Activated CD4-positive, alpha-beta T cell treated with anti-CD3 and anti-CD28 coated beads, Interleukin-2, amount 50 U/mL, for 1 hour (primary cell): ENCODE data around the gene SLCO4A1.

Experiments used
- DNase-seq: peaks from one replicate; pipeline ENCODE4 v3.0.0-alpha.2; 2020

Gene SLCO4A1, protein sequence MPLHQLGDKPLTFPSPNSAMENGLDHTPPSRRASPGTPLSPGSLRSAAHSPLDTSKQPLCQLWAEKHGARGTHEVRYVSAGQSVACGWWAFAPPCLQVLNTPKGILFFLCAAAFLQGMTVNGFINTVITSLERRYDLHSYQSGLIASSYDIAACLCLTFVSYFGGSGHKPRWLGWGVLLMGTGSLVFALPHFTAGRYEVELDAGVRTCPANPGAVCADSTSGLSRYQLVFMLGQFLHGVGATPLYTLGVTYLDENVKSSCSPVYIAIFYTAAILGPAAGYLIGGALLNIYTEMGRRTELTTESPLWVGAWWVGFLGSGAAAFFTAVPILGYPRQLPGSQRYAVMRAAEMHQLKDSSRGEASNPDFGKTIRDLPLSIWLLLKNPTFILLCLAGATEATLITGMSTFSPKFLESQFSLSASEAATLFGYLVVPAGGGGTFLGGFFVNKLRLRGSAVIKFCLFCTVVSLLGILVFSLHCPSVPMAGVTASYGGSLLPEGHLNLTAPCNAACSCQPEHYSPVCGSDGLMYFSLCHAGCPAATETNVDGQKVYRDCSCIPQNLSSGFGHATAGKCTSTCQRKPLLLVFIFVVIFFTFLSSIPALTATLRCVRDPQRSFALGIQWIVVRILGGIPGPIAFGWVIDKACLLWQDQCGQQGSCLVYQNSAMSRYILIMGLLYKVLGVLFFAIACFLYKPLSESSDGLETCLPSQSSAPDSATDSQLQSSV

DNA sequence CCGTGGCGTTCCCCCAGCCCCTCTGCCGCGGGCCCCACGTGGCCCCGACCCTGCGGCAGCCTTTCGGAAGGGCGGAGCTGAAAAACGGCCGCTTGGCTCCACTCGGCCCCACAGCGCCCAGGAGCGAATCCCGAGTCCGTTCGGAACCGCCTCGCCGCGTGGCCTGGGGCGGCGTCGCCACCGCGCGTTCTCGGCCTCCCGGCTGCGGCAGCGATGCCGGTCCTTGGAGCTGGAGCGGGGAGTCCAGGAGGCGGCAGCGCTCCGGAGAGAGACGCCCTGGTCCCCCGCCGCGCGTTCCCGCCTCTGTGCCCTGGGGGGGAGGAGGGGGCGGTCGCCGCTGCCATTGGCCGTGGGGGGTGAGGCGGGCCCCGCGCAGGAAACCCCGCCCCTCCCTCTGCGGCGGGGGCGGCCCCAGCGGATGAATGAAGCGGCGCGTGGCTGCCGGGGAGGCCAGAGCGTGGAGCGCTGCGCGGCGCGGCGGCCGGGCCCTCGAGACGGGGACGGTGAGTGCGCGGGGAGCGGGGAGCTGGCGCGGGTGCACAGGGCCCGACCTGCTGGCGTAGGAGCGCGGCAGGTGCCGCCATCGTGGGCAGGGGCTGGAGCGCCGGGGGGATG lies at the start of gene SLCO4A1:
SLCO4A1 (plus strand) TSS at position 453 of the 615 bp plus-strand sequence. CDS start 13,952 bp downstream, outside the sequence.
- DNase-seq = peak; percentile 81

DNA sequence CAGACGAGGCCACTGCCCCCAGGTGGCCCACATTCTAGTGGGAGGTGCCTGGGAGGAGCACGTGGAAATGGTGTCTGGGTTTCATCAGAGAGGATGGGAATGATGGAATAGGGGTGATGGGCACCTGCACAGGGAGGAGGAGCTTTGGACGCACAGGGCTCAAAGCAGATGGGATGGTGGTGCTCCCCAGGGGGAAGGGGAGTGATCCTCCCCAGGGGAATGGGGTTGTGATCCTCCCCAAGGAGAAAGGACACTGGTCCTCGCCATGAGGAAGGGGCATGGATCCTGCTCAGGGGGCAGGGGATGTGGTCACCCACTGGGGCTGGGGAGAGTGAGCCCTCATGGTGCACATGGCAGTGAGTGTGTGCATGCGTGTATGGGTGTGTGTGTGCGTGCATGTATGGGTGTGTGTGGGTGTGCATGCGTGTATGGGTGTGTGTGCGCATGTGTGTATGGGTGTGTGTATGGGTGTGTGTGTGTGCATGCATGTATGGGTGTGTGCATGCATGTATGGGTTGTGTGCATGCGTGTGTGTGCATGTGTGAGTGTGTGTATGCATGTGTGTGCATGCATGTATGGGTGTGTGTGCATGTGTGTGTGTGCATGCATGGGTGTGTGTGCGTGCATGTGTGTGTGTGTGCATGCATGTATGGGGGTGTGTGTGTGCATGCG lies 49.7 kb upstream of the SLCO4A1 start:
- DNase-seq = no peak

DNA sequence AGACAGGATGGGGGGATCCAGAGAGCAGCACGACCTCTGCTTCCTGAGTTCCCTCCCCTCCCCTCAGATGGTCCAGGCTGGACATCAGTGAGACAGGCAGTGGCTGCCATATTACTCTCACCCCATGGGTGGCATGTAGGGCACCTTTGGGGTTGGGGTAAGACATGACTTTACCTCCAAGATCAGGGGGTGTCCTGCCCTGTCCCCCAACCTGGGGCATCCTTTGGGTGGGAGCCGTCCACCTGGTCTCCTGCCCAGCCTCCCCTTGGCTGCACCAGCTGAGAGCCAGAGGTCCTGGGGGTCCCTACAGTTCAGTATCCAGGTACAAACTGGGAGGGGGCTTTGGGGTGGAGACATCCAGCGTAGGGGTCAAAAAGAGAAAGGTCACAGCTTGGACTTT lies 48.7 kb upstream of the SLCO4A1 start:
- DNase-seq = no peak

DNA sequence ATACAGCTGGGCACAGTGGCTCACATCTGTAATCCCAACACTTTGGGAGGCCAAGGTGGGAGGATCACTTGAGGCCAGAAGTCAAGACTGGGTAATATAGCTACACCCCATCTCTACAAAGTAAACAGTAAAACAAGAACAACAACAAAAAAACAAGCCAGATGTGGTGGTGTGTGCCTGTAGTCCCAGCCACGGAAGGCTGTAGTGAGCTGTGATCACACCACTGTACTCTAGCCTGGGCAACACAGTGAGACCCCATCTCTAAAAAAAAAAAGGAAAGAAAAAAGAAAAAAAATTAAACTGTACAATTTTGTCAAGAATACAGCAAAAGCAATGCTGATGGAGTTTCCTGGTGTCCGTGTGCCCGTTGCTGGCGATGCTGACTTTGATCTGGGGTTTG lies 47.2 kb upstream of the SLCO4A1 start:
- DNase-seq = no peak

DNA sequence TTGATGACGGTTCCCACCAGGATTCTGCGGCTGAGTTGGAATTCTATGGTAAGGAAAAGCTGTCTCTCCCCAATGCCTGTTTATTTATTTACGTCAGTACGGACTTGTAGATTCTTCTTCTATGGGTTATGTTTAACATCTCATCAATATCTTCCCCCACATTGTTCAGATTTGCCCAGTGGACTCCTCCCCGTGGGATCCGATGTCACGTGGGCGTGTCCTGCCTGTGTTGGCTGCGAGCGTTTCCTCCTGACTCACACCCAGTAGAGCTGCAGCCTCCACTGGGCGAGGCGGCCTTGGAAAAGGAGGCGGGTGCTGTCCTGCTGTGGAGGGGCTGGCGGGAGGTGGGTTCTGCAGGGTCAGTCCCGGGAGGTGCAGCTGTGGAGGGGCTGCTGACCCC lies 46.8 kb upstream of the SLCO4A1 start:
- no peak for DNase-seq

DNA sequence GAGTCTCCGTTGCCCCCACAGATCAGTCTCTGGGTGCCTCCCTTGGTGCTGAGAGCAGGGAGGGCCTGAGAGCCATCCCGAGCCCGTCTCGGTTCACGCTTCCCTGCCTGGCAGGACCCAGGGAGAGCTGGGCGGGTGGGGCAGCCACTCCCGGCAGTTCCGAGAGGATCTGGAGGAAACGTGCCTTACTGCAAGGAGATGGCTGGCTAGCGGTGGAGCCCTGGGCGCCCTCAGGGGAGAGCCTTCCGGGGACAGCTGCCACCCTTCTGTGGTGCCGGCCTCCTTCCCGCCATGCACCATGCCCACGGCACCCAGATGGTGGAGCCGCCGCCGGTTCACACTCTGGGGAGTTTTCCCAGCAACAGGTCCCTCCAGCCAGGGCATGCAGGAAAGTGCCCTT lies 45.8 kb upstream of the SLCO4A1 start:
- DNase-seq = no peak

DNA sequence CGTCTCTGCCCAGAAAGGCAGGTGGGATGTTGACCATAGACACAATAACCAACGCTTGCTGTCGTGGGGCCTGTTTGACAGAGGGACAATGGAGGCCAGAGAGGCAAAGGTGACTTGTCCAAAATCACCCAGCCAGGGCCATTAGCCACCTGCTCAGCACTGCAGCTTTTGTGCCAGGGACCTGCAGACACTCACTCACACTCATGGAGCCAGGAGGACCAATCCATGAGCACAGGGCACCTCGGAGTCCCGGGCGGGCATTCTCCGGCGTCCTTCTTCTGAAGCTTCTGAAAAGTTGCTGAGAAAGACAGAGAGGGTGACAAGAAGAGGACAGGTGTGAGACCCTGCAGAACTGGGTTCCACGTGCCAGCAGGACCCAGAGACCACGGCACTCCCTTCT lies 45.4 kb upstream of the SLCO4A1 start:
- no peak for DNase-seq

DNA sequence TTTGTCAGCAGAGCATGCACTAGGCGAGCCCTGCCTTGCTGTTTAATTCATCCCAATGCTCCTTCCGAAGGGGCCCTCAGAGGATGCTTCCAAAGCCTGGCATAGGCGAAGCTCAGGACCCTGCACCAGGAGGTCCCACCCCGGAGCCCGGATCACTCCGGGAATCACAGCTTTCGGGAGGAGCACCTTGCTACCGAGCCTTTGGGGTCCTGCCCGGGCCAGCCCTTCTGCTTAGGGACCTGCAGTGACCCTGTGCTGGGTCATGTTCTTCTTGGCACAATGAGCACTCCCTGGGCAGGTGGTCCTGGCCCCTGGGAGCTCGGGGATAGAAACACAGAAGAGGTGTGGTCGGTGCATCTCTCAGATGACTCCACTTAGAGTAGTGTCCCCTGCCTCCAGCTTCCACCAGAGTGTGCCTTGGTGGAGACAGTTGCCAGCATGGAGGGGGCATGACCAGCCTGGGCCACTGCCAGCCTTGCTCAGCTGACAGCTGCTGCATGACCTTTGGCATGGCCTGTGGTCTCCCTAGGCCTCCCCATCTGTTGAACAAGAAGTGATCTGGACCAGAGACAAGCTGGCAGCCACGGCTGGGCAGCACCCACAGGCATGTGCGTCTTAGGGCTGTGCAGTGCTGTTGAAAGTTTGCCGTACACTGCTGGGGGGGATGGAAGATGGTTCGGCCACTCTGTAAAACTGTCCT lies 44.7 kb upstream of the SLCO4A1 start:
- DNase-seq = no peak

DNA sequence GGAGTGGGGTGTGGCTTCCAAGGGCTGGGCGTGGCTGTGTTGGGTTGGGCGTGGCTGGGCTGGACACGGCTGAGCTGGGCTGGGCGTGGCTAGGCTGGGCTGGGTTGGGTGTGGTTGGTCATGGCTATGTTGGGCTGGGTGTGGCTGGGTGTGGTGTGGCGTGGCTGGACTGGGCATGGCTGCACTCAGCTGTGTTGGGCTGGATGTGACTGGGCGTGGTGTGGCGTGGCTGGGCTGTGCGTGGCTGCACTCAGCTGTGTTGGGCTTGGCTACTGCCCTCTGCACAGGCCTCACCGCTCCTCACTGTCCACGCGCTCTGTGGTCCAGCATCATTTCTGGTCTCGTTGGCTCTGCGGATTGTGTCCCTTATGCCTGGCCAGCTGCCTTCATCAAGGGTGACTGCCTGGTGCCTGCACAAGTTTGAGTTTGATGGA lies 43.5 kb upstream of the SLCO4A1 start:
- no peak for DNase-seq

DNA sequence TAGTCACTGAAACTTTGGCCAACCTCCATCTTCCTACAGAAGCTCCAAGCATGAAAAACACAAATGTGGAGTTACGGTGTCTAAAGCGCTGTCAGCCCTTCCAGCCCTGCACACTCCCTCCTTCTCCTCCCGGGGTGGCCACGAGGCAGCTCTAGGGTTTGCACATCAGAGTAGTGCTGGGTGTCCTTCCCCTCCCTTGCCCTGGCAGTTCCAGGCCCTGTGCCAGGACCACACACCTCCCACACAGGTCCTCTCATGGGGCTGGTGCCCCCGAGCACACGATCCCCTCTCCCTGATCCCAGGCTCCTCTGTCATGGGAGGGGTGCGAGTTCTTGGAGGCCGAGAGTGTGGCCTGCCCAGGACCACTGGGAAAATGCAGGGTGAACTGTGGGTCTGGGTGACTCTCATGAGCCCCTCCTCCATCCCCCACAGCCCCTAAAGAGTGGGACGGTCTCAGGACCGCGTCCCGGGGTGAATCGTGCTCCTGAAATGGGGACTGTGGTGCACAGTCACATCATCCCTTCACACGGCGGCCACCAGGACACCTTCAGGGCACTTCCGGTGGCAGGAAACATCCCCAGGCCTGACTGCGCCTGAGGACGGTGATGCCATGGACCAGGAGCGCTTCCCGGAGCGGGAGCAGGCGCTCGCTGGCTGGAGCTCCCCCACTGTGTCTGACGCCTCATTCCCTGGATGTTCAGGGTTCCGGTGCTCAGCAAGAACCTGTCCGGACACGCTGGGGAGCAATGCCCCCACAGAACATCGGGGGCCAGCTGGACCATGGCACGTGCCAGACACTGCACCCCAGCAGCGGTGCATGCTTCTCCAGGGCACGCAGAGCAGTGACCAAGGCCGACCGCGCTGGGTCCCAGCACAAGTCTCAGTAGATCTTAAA lies 42.8 kb upstream of the SLCO4A1 start:
- no peak for DNase-seq

DNA sequence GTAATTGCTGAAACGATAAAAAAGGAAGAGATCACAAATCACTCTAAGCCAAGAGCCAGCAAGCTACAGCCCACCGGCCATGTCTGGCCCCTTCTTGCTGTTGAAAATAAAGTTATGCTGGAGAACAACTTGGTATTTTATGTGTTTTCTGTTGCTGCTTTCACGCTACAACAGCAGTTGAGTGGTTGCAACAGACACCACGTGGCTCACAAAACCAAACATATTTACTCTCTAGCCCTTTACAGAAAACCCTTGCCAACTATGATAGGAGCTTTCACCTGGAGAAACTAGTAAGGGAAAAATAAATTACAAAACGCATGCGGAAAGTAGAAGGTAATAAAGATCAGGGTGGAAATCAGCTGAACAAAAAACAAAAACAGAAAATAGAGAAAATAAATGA lies 41.1 kb upstream of the SLCO4A1 start:
- DNase-seq = no peak

DNA sequence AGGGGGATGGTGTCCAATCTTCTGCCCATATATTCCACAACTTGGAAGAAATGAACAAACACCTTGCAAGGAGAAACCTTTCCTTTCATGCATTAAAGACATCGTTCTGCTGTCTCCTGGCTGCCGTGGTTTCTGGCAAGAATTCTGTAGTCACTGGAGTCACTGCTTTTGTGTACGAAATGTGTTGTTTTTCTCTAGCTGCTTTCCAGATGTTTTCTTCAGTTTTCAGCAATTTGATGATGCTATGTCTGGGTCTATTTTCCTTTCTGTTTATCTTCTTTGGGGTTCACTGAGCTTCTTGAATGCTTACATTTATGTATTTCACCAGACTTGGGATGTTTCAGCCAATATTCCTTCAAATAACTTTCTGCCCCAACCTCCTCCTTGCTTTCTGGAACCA lies 40.6 kb upstream of the SLCO4A1 start:
- DNase-seq = no peak

DNA sequence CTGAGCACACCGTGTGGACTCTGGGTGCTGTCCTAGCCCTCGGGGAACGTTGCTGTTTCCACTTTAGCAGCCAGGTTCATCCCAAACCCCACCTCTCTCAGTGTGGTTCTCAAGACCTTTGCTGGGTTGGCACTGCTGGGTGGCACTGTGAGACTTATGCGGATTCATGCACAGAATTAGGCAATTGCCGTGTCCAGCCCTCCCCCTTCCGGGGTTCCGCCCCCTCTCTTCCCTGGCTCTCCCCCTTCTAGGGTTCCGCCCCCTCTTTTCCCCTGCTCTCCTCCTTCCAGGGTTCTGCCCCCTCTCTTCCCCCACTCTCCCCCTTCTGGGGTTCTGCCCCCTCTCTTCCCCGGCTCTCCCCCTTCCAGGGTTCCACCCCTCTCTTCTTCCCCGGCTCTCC lies 39.8 kb upstream of the SLCO4A1 start:
- DNase-seq = no peak

DNA sequence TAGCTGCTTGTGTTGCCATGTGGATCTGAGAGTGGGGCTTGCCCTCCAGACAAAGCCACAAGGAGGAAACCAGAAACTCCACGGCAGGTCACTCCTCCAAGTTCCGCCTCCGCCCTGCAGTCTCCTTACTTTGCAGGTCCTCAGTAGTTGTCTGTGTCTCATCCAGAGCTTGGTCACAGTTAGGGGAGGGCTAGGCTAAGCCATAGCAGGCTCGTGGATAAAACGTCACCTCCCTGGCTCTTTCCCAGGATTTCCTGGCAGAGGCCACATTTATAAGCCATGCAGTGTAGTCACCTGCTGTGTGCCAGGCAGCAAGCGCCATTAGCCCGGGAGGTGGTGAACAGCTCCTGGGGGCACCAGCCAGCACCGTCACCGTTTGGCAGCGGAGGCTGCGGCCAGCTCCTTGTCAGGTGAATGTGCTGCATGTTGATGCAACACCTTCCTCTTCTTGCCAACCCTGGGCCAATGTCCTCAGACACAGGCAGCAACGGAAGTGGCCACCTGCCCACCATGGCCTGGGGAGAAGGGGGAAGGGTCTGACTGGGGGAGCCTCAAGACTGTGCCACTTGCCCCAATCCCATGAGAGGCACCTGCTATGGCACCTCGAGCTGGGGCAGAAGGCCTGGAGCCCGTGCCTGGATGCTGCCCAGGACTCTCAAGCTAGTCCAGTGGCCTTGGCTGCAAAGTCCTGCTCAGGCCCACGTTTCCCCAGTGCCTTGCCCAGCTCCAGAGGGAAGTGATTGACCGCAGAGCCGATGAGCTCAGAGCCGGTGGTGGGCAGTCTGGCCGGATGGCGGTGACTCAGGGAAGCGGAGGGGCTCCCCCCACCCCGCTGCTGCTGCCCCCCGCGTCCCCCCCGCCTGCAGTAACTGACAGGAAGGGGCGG lies 39.0 kb upstream of the SLCO4A1 start:
- DNase-seq = peak; percentile 16

DNA sequence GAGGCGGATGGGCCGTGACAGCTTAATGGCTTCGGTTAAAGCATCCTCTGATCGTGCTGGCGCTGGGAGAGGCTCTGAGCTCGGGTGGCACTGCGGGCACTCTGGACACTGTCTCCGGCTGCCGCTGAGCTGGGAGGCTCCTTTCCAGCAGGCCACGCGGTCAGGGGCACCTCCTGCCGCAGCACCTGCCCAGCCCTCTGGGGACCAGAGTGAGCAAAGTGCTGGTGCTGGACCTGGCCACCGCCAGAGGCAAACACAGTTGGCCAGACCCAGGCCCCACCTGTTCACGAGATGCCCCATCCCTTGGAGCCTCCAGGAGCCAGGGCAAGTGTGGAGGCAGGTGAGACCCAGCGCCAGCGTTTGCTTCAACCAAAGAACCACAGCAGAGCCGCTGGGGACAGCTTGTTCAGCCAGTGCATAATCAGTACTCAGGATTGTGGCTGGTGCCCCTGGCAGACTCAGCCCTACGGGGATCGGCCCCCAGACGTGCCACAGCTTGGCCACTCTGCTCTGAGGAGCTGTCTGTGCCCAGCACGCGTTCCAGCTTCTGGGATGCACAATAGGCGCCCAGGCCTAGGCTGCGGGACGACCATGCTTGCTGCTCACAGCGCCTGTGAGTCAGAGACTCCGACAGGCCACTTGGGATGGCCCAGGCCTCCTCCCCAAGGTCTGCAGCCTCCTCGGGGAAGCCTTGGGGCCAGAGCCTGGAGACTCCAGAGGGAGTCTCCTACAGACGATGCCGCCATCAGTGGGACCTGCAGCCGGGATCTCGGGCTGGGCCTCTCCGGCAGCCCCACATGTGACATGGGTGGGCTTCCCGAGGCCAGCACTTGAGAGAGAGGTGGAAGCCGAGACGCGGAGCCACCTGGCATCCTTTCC lies 38.2 kb upstream of the SLCO4A1 start:
- no peak for DNase-seq

DNA sequence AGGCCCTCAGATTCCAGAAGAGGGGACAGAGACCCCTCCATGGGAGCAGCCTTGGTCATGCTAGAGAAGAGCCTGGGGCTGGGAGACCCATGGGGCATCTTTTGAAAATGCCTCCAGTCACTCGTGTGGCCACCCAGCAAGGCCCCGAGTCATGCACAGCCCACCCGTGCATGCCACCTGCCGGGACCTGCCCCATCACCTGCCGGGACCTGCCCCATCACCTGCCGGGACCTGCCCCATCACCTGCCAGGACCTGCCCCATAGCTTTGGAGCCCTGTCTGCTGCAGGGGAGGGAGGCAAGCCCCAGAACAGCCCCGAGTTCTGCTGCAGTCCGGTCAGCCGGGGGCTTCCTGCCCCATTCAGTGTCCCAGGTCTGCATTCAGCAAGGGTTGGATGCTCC lies 37.5 kb upstream of the SLCO4A1 start:
- no peak for DNase-seq

DNA sequence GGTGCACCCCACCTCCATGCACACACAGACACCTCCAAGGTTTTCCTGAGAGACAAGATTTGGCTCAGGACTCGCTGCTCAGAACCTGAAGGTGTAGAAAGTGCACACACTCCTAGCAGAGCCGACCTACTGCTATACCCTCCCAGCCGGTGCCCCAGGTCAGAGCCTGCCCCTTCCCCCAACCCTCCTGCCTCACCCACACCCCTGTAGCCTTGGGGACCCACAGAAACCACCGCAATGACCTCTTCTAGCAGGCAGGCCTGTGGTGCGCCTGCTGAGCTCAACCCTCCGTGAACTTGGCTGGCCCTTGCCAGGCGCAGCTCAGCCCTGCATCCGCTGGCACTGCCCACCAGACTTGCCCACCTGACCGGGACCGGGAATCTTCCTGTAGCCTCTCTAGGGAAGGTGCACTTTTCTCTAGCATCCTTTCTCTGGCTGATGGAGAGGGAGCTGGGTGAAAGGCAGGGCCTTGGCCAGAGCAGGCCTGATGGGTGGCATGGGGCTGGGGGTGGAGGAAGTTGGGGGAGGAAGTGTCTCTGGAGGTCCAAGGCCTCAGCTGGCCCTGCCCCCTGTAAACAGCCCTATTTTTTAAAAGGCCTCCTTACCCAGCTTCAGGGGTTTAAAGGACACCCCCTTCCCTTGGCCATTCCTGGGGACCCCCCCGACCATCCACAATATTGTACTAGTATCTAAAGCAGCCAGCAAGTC lies 36.9 kb upstream of the SLCO4A1 start:
- no peak for DNase-seq

DNA sequence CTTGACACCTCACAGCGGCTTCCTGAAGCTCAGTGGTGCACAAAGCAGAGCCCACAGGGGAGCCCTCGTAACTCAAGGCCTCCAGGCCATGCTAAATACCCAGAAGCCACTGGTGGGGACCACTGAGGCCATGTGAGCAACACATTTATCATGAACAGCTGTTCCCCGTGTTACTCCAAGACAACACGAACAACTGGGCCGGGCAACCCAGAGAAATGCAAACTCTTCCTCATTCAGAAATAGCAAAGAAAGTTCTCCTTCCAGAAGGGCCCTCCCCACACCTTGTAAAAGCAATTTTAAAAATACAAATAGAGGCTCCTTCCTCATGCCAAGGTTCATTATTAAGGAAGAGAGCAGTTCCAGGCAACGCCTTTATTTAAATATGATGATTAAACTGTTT lies 36.3 kb upstream of the SLCO4A1 start:
- DNase-seq = no peak
